SK-MEL-5 (cell line): Measurements from ENCODE around the gene CATSPER1. TPM values are rescaled to one million over a fixed set of nuclear protein-coding genes. Genes with fewer than 3 reads are reported as not detected.
"Not testable (repeated sequence)": the region's sequence is repeated elsewhere in the genome, so short reads cannot be mapped to it uniquely, and the experiment has no call there.

Experiments
- DNase-seq: peaks from one replicate; pipeline ENCODE4 v3.0.0-alpha.2; 2016; ENCODE audit warnings: low read depth, low spot score
- in situ Hi-C: cut with HindIII; loops from 2 replicates; pipeline ENCODE4 v1.10.0; 2016; ENCODE audit warnings: low sequenced_read_pairs, high pct_unique_total_duplicates, low pct_unique_long_range_greater_than_20kb
- total RNA-seq: library from RNA; depleted of rRNA; stranded (reverse); fragments of >200 nt; shearing (Covaris generic); gene quantifications from 2 replicates; pipeline ENCODE4 v1.2.3, GENCODE V29; 2014

CATSPER1 gene
- total RNA-seq, 1 experiment from 2014 or later = 0.05 TPM

DNA sequence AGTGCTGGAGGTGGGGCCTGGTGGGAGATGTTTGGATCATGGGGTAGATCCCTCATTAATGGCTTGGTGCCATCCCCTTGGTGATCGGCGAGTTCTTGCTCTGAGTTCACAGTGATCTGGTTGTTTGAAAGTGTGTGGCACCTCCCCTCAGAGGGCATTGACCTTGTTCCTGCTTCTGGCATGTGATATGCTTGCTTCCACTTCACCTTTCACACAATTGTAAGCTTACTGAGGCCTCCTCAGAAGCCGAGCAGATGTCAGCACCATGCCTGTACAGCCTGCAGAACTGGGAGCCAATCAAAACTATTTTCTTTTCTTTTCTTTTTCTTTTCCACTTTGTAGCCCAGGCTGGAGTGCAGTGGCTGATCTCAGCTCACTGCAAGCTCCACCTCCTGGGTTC lies 11.0 kb upstream of the CATSPER1 start:
- no peak for DNase-seq
- in situ Hi-C loops = no loop called here

DNA sequence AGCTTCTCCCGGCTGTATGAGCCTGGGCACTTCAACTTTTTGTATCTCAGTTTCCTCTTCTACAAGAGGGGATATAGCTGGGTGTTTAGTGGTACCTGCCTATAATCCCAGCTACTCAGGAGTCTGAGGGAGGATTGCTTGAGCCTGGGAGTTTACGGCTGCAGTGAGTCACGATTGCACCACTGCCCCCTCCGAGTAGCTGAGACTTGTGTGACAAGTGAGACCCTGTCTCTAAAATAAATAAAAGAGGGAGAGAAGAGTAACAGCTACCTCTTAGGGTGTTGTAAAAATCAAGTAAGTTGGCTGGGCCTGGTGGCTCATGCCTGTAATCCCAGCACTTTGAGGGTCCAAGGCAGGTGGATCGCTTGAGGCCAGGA lies 10.0 kb upstream of the CATSPER1 start:
- in situ Hi-C loops = no loop called here
- no peak for DNase-seq

DNA sequence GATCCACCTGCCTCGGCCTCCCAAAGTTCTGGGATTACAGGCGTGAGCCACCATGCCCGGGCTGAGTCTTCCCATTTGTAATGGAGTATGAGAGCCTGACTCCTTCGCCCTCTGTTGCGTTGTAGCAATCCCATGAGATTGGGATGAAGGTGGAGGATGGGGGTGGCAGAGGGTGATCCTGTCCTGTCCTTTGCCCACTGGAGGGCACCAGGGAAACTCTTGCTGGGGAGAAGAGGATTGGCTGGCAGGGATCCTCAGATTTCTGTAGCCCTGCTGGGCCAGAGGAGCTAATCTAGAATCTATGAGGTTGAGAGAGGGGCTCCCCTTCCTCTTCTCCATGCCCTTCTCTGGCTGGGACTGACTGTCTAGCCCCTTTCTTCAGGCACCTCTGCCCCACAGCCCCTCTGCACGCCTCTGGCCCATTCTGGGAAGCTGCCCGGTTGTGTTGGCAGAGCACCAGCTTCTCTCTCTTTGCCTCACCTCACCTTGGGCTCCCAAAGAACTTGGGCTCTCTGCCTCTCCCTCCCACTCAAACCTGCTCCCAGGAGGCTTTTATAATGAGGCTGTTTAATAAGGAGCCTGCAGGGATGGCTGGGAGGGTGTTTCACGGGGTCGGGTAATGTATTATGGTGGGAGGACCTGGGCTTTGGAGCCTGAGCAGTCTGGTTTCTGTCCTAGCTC lies 9.5 kb upstream of the CATSPER1 start:
- DNase-seq = peak; percentile 31
- in situ Hi-C loops = no loop called here

DNA sequence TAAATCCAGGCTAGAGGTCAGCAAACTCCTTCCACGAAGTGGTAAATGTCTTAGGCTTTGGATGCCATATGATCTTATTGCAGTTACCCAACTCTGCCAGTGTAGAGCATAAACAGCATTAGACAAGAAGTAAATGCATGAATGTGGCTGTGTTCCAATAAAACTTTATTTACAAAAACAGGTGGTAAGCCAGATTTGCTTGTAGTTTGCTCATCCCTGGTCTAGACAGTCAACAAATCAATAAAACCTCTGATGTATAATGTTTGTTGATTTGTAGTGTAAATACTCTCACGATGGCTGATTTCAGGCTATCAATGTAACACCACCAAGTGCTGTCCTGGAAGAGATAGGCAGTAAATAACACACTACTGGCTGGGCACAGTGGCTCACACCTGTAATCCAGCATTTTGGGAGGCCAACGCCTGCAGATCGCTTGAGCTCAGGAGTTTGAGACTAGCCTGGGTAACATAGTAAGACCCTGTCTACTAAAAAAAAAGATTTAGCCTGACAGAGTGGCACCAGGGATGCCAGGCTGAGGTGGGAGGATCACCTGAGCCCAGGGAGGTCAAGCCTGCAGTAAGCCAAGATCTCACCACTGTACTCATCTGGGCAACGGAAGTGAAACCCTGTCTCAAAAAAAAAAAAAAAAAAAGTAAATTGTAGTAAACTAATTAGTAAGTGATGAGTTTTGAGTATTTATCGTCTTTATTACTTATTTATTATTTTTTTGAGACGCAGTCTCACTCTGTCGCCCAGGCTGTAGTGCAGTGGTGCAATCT lies 6.9 kb upstream of the CATSPER1 start:
- DNase-seq = peak; percentile 31
- in situ Hi-C loops = no loop called here

DNA sequence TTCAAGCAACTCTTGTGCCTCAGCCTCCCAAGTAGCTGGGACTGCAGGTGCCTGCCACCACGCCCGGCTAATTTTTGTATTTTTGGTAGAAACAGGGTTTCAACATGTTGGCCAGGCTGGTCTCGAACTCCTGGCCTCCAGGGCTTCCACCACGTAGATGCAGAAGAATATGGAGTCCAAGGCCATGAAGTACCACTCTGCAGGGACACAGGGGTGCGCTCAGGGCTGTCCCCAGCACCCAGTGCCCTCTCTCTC lies 3.2 kb downstream of the CATSPER1 start:
- in situ Hi-C loops, DNase-seq: not testable (repeated sequence)

DNA sequence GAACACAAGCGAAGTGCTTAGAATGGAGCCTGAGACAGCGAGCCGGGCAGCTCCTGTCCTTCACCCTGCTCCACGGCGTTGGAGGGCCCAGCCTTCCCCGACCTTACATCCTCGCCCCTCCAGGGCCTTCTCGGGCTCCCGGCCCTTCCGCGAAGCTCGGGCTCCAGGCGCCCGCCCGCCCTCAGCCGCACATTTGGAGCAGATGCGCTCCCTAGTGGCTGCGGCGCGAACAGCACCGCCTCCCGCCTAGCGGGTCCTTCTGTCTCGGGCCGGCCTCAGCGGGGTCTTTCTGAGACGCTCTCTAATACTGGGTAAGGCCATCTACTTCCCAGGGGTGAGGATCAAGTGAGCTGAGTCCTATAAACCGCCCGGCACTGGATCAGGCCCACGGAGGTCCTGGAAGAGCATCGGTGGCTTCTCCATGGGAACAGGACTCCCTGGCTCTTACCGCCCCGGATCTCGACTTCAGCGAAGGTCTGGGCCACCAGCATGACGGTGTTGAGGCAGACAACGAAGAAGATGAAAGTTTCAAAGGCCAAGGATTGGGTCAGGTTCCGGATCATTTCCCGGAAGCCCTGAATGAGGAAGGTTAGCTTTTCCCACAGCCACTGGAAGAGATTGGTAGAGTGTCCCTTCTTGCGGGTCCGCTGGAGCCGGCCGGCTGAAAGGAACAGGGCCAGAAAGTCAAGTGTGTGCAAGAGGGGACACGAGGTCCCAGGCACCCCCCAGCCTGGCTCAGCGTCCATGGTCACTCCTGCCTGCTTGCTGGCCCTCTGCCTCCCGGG lies 3.7 kb downstream of the CATSPER1 start:
- DNase-seq = peak; percentile 59
- in situ Hi-C loops = no loop called here

DNA sequence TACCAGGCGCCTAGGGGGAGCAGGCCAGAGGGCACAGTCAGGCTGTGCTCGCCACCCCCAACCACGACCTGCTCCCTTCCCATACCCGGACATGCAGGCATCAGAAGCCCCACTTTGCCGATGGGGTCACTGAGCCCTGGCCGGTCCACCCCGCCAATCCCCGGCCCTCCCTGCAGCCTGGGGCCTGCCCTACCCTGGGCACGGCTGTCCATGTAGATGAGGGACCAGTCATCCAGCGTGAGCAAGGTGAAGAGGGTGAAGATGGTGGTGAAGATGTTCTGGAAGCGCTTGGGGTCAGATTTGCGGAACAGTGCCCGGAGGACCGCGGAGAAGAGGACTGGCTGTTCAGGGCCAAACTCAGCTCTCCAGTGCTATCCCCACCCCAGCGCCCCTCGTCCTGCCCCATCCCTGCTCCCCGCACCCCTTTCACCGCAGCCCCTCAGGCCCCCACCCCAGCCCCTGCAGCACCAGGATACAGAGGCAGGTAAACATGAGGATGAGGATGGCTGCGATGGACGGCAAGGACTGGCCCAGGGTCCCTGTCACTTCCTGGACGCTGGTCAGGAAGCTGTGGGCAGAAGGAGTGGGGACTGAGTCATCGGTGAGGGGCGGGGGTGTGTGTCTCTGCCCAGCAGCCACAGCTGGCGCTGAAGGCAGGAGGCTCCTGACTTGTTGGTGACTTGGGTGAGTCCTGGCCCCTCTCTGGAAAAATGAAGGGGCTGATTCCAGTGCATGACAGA lies 5.5 kb downstream of the CATSPER1 start:
- in situ Hi-C loops = no loop called here
- peak; percentile 14 for DNase-seq

DNA sequence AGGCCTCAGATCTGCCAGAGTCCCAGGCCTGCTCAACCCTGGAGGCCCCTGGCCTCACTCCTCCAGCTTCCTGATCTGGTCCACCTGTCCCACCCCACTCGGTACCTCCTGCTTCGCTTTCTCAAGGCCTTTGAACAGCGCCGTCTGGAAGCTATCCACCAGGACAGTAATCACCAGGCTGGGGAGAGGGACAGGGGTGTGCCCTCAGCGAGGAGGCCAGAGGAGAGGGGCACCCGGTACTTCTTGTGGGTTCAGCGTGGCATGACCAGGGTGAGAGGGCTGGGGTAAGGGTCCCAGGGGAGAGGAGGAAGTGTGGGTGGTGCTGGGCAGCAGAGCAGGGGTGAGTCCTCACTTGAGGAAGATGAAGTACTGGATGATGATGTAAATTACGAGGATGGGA lies 6.1 kb downstream of the CATSPER1 start:
- in situ Hi-C loops = no loop called here
- DNase-seq = no peak

DNA sequence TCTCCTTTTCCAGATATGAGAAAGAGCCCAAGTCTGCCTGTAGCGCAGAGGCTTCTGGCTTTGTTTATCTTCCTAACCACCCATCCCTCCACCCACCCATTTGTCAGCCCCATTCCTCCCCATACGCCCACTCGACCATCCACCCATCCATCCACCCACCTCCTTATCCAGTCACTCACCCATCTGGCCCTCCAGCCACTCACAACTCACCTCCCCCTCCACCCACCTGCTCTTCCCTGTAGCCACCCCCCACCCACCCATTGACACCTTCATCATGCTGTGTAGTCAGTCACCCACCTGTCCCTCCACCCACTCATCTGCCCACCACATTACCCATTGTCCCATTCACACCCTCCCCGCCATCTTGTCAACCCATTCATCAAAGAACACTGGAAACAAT lies 9.0 kb downstream of the CATSPER1 start:
- DNase-seq = no peak
- in situ Hi-C loops = no loop called here

DNA sequence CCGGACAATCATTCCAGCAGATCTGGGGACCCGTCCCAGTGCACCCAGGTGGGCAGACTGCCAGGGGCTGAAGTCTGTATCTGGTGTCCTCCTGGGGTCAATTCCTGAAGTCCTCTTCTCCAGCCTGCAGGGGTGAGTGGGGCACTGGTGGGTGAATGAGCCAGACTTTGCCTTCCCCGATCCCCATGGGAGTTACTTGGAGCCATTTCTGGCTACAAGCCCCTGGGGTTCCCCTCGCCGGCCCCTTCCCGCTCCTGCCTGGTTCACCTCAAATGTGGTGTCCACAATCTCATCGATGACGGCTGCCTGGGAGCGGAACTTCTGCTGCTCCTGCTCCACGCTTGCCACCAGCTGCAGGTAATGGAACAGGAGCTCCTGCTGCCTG lies 9.5 kb downstream of the CATSPER1 start:
- in situ Hi-C loops = no loop called here
- DNase-seq = no peak

DNA sequence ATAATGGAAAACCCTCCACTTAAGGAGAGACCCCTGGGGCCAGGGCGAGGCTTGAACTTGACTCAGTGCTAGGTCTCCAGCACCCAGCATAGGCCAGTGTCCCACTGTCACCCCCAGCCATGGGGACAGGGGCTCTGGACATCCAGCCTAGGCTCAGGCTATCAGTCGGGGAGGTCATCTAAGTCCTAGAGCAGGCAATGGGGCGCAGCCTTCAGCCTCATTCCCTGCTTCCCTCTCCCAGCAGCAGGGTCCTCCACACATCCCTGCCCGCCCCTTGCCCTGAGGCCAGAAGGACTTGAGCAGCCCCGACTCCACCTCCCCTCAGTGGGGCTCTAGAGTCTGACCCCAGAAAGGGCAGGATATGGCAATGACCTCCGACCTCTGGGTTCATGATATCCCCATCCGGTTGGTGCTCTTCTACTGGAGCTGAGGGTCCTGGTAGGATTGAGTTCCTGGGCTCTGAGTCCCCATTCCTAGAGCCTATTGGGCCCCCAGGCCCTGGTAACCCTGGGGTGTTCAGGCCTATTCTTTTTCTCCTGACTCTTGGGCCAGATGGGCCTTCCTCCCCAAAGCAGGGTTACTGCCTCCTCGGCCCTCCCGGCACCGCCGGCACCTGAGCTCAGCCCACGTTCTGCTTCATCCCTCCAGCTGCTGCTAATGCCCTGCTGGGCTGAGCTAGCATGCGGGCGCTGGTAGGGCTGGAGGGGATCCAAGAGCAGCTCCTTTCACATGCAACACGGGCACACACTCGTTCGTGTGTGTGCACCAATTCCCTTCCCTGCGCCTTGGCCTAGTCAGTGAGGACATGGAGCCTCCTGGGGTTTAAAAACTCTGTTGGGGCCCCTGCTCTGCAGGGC lies 10.1 kb downstream of the CATSPER1 start:
- DNase-seq = no peak
- in situ Hi-C loops = no loop called here

DNA sequence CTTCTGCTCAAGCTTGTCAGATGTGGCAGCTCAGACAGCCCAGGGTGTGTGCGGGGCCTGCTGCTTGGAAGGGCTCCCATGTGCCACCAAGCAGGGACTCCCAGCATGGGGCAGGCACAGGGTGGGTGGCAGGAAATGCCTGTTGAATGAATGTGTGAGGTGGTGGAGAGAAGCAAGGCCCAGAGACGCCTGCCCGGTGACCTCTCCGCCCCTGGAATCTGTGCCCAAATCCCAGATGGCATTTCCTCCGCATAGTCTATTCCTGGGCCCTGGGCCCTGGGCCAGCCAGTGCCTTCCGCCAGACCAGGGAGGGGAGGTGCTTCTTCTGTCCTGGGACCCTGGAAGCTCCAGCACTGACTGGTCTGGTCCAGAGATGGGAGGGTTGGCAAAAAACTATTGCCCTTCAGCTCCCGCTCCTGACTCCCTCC lies 10.8 kb downstream of the CATSPER1 start:
- DNase-seq = no peak
- in situ Hi-C loops = no loop called here

DNA sequence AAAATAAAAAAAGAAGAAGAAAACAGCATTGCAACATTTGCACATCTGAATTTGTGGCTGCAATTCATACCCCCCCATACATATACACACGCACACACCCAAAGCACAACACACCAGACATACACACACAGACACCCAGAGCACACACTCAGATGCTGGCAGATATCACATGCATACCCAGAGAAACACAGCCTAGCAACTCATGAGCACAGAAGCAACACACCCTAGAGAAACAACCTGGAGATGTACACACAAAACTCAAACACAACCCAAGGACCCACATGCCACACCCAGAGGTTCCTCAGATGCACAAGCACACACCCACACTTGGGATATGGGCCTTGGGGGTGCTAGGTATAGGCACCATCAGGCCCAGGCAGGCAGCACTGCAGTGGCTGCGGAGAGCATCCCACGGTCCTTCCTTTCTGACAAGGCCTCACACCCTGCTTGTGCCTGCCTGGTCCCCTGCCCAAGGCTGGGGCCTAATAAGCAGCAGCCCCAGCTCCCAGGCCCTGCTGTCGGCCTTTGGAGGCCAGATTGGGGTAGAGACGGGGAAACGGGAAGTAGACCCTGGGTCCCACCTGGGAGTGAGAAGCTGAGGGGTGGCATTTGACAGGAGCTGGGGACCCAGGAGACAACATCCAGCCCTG lies 11.3 kb downstream of the CATSPER1 start:
- in situ Hi-C loops = no loop called here
- no peak for DNase-seq

DNA sequence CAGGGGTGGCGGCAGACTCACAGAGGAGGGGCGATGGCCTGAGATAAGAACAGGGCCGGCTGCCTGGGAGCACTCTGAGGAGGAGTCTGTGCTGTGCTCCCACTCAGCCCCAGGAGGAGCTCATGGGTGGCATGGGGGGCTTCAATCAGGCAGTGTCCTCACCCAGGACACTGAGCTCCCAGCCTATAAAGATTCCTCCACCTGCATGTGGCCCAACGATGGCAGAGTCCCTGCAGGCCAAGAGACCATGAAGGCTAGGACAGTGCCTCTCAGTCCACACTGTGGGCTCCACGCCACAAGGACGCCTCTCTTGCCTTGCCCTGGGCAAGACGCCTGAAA lies 12.5 kb downstream of the CATSPER1 start:
- in situ Hi-C loops = no loop called here

DNA sequence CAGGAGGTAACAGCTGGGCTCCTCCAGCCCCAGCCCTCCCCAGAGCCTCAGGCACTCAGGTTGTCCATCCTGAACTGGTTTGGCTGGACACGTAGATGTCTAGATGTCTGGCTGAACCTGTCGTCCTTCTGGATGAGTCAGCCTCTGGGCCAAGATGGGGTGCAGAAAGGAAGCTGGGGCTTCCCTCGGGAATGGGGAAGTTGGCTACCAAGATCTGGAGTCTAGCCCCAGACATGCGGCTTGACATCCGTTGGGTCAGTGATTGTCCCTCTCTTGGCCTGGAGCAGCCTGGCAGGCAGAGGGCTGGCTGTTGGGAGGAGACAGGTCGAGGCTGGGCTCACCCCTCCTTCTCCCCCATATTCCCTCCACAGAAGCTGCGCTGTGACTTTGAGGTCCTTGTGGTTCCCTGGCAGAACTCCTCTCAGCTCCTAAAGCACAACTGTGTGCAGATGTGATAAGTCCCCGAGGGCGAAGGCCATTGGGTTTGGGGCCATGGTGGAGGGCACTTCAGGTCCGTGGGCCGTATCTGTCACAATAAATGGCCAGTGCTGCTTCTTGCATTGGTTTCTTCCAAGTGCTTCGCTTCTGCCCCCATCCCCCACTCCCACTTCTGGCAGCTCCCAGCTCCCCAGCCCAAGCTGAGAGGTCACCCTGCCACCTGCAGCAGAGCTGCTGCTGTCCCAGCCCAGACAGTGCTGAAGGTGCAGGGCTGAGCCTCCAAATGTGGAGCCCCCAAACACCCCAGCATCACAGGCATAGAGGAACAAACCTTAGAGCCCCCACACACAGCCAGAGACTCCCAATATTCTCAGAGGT lies 13.1 kb downstream of the CATSPER1 start:
- in situ Hi-C loops = no loop called here
- no peak for DNase-seq

More for the DNA sequence above, 12.5 kb downstream of the CATSPER1 start:
- no peak for DNase-seq

DNA sequence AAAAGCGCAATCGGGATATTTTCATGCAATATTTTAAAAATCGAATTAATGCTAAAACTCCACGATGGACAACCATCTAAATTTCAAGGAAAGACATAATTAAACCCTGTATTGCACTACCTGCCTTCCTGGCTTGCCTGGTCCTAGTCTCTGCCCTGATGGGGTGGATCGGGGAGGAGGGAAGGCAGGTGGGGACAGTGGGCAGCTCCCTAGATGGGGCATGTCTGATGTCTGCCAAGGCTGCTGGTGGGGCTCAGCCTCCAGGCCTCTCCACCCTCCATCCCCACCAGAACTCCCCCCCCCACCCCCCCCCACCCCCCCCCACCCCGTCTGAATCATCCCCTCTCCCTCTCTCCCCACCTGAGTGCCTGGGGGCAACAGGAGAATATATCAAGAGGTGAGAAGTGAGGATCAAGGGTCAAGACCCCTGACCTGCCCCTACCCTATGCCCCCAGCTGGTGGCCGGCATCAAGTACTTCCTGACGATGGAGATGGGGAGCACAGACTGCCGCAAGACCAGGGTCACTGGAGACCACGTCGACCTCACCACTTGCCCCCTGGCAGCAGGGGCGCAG lies 13.8 kb downstream of the CATSPER1 start:
- no peak for DNase-seq
- in situ Hi-C loops = no loop called here
